Liver (tissue), 3 donors: ENCODE results near the gene TRIO.

Source experiments
- GABPA ChIP-seq, 2 donors: IDR thresholded peaks in 1 of 2; conservative IDR thresholded peaks in 1 of 2; 2 replicates each; pipeline ENCODE4 v1.6.1; 2016; ENCODE audit warnings: antibody characterized with exemption in 2 of 2, mild to moderate bottlenecking in 1 of 2, moderate library complexity in 1 of 2
- TF ChIP-seq, protein P1 (sequence below): fragments of 150-350 bp; IDR thresholded peaks from 2 replicates; pipeline ENCODE4 v1.5.1; 2017; ENCODE audit warnings: improper control_type of control experiment, low read depth, low read length; ENCODE audit not compliant: missing input control
- donor health status: healthy.
- donor health status: healthy.

DNA sequence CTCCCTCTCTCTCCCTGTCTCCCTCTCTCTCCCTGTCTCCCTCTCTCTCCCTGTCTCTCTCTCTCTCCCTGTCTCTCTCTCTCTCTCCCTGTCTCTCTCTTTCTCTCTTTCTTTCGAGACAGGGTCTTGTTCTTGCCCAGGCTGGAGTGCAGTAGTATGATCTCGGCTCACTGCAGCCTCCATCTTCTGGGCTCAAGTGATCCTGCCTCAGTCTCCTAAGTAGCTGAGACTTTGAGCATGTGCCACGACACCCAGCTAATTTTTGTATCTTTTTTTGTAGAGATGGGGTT, 14.3 kb downstream of the TRIO start:
- TF ChIP-seq, protein P1, sequence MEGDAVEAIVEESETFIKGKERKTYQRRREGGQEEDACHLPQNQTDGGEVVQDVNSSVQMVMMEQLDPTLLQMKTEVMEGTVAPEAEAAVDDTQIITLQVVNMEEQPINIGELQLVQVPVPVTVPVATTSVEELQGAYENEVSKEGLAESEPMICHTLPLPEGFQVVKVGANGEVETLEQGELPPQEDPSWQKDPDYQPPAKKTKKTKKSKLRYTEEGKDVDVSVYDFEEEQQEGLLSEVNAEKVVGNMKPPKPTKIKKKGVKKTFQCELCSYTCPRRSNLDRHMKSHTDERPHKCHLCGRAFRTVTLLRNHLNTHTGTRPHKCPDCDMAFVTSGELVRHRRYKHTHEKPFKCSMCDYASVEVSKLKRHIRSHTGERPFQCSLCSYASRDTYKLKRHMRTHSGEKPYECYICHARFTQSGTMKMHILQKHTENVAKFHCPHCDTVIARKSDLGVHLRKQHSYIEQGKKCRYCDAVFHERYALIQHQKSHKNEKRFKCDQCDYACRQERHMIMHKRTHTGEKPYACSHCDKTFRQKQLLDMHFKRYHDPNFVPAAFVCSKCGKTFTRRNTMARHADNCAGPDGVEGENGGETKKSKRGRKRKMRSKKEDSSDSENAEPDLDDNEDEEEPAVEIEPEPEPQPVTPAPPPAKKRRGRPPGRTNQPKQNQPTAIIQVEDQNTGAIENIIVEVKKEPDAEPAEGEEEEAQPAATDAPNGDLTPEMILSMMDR = no peak
- no peak for TF ChIP-seq GABPA (IDR thresholded peaks at IDR 0.05 in 1 of 2, conservative IDR thresholded peaks at IDR 0.05 in 1 of 2)
